Transverse colon (tissue), 4 donors: Measurements from ENCODE around the gene CDT1.

Experiments used
- POLR2A ChIP-seq: fragments of 450-650 bp; IDR thresholded peaks from one replicate; pipeline ENCODE4 v1.6.1; 2016; ENCODE audit warnings: antibody characterized with exemption, mild to moderate bottlenecking, moderate library complexity
- POLR2AphosphoS5 ChIP-seq, 3 donors: sonication (generic); formaldehyde crosslinking; IDR thresholded peaks; one replicate each; pipeline ENCODE4 v1.6.1; 2016; ENCODE audit warnings: antibody characterized with exemption in 3 of 3
- TF ChIP-seq, protein P1 (sequence below), 5 experiments: fragments of 200-600 bp in 3 of 5; fragments of 450-650 bp in 2 of 5; sonication (generic) in 3 of 5; IDR thresholded peaks; 1 replicate in 2 of 5; 2 replicates in 3 of 5; pipeline ENCODE4 v1.5.1; 2016 to 2017; ENCODE audit warnings: antibody characterized with exemption in 5 of 5, inconsistent platforms in 3 of 5, mild to moderate bottlenecking in 2 of 5, moderate library complexity in 1 of 5

DNA sequence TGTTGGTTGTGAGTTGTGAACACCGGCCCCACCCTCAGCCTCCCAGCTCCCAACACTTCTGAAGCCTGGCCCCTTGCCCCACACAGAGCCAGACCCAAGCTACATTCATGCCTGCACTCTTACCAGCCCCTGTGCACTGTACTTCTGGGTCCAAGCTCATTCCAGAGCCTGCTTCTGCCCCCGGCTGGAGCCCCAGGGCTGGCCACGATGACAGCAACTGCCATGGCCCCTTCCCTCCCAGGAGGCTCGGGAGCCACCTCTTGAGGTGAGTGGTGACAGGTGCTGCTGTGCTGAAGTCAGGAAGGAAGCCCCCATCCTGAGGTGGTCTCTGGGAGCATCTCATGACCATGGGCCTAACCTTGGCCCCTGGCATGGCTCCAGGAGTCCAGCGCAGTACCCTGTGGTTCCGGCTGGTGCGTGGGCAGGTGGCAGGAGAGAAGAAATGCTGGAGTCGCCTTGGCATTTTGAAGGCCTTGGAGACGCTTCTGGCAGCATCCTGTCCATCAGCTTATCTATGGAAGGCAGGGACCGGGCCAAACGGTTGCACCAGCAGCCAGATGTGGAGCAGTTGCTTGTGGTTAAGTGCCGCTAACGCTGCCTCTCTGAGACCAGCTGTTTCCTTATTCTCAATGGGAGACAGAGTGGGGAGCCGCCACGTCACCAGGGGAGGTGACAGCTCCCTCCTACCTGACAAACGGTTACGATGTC, 3.9 kb upstream of the CDT1 start:
- TF ChIP-seq, protein P1, sequence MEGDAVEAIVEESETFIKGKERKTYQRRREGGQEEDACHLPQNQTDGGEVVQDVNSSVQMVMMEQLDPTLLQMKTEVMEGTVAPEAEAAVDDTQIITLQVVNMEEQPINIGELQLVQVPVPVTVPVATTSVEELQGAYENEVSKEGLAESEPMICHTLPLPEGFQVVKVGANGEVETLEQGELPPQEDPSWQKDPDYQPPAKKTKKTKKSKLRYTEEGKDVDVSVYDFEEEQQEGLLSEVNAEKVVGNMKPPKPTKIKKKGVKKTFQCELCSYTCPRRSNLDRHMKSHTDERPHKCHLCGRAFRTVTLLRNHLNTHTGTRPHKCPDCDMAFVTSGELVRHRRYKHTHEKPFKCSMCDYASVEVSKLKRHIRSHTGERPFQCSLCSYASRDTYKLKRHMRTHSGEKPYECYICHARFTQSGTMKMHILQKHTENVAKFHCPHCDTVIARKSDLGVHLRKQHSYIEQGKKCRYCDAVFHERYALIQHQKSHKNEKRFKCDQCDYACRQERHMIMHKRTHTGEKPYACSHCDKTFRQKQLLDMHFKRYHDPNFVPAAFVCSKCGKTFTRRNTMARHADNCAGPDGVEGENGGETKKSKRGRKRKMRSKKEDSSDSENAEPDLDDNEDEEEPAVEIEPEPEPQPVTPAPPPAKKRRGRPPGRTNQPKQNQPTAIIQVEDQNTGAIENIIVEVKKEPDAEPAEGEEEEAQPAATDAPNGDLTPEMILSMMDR (IDR thresholded peaks at IDR 0.05): no peak
- no peak for TF ChIP-seq POLR2A
- no peak for TF ChIP-seq POLR2AphosphoS5 (IDR thresholded peaks at IDR 0.05)
